PC-9 (cell line): ENCODE measurements around the gene TSG101. TPM values are rescaled to one million over a fixed set of nuclear protein-coding genes. Genes with fewer than 3 reads are reported as not detected.

Experiments
- BruUV-seq: library from RNA; stranded (reverse); fragments of 400-500 nt; replicated peaks from 2 replicates; lab custom pipeline; 2021; lab: Mats Ljungman, UMichigan
- CTCF ChIA-PET: fragments of 300-600 bp; sonication (Branson Sonifier 250); formaldehyde crosslinking; loops from one replicate; lab custom pipeline; 2022; ENCODE audit warnings: antibody characterized with exemption; lab: Charles Lee
- POLR2A ChIA-PET: fragments of 300-600 bp; sonication (Branson Sonifier 250); formaldehyde crosslinking; loops from one replicate; lab custom pipeline; 2022; ENCODE audit warnings: antibody characterized with exemption; ENCODE audit not compliant: unreplicated experiment; lab: Charles Lee
- DNase-seq, 2 experiments: peaks; one replicate each; pipeline versions ENCODE4 v3.0.0 to v3.0.0-alpha.2; 2015 to 2022; ENCODE audit warnings: mixed read lengths in 1 of 2
- H2AFZ ChIP-seq: fragments of 200-600 bp; sonication (generic); 2 replicates; pipeline ENCODE4 v1.8.1; 2017; ENCODE audit warnings: antibody characterized with exemption
- H3F3A ChIP-seq: fragments of 200-600 bp; sonication (generic); 2 replicates; pipeline ENCODE4 v1.8.1; 2017; ENCODE audit warnings: antibody characterized with exemption, mild to moderate bottlenecking, low read depth; ENCODE audit not compliant: insufficient read depth
- H3K27ac ChIP-seq: fragments of 200-600 bp; sonication (generic); 2 replicates; pipeline ENCODE4 v1.6.1; 2016; ENCODE audit warnings: mixed run types
- H3K27me3 ChIP-seq: fragments of 200-600 bp; sonication (generic); 2 replicates; pipeline ENCODE4 v1.6.1; 2016; ENCODE audit warnings: low read depth, mixed run types; ENCODE audit not compliant: insufficient read depth
- H3K36me3 ChIP-seq: fragments of 200-600 bp; sonication (generic); 2 replicates; pipeline ENCODE4 v1.6.1; 2016; ENCODE audit warnings: low read depth, mixed run types
- H3K4me1 ChIP-seq: fragments of 200-600 bp; sonication (generic); replicated peaks from 2 replicates; pipeline ENCODE4 v1.6.1; 2016; ENCODE audit warnings: mixed run types; ENCODE audit not compliant: insufficient read depth
- H3K4me2 ChIP-seq: fragments of 200-600 bp; sonication (generic); 2 replicates; pipeline ENCODE4 v1.6.1; 2017; ENCODE audit warnings: mixed run types
- H3K4me3 ChIP-seq: fragments of 200-600 bp; sonication (generic); 2 replicates; pipeline ENCODE4 v1.6.1; 2016; ENCODE audit warnings: mixed run types
- H3K79me2 ChIP-seq: fragments of 200-600 bp; sonication (generic); 2 replicates; pipeline ENCODE4 v1.6.1; 2017; ENCODE audit warnings: low read depth, mixed run types
- H3K9me2 ChIP-seq: fragments of 200-600 bp; sonication (generic); 2 replicates; pipeline ENCODE4 v1.8.1; 2017; ENCODE audit warnings: mild to moderate bottlenecking; ENCODE audit not compliant: insufficient read depth
- H3K9me3 ChIP-seq: fragments of 200-600 bp; sonication (generic); 2 replicates; pipeline ENCODE4 v1.8.1; 2016; ENCODE audit warnings: low read depth; ENCODE audit not compliant: insufficient read depth
- H4K20me1 ChIP-seq: fragments of 200-600 bp; sonication (generic); 2 replicates; pipeline ENCODE4 v1.8.1; 2017; ENCODE audit not compliant: insufficient read depth
- CTCF ChIP-seq: fragments of 200-600 bp; sonication (generic); conservative IDR thresholded peaks from 2 replicates; pipeline ENCODE4 v1.6.1; 2017; ENCODE audit warnings: mixed run types, antibody characterized with exemption, mild to moderate bottlenecking, moderate library complexity
- EZH2 ChIP-seq: fragments of 200-600 bp; sonication (generic); IDR thresholded peaks from 2 replicates; pipeline ENCODE4 v1.8.0; 2017; ENCODE audit warnings: antibody characterized with exemption, low read depth
- intact Hi-C: fragments of 100-400 bp; cut with micrococcal nuclease; formaldehyde crosslinking; loops from one replicate; pipeline ENCODE4 v1.10.0; 2022; ENCODE audit not compliant: unreplicated experiment
- total RNA-seq: library from RNA; stranded (reverse); gene quantifications from 2 replicates; pipeline ENCODE4 v1.2.3, GENCODE V29; 2021

Gene TSG101
- total RNA-seq, 1 experiment from 2014 or later: 97.1 TPM

- no peak overlapping the region for H3K4me2 ChIP-seq
- no peaks in the 10 kb centered on the region for H3K79me2 ChIP-seq
- 0 out of 2 replicates have a peak, but pooled peaks cover 3% of the 10 kb centered on the region for H3K9me2 ChIP-seq
- ChIA-PET POLR2A (interaction anchor here (0.7 kb wide), 1 partner anchor 88 kb away, joined by 4 read pairs; the partner anchor contains the start of gene TSG101), CTCF (no interaction called here)
- H3K4me1 ChIP-seq: no peaks in the 10 kb centered on the region
- H2AFZ ChIP-seq: no peak overlapping the region
- no TSS peak for BruUV-seq
- H3F3A ChIP-seq: no peaks in the 10 kb centered on the region
- H4K20me1 ChIP-seq: no peaks in the 10 kb centered on the region; the same call in 1 of the 2 replicates
- intact Hi-C loops: no loop called here
- DNase-seq: no peak
- H3K9me3 ChIP-seq: no peaks in the 10 kb centered on the region; the same call in 1 of the 2 replicates
- no peak overlapping the region for H3K4me3 ChIP-seq
- no peak for TF ChIP-seq EZH2
- TF ChIP-seq CTCF: no peak
- no peaks in the 10 kb centered on the region for H3K27me3 ChIP-seq
- no peak overlapping the region for H3K27ac ChIP-seq
- H3K36me3 ChIP-seq: no peaks in the 10 kb centered on the region
These were observed 88.1 kb downstream of the TSG101 start for GRCh38 chr11:18438691-18439090.

Other genes starting within 250 kb of the TSG101 start
- gene HPS5, start 204.8 kb downstream of the TSG101 start, total RNA-seq: 35.2 and 39.2 TPM in 2 replicates
- 72.9 and 89.1 TPM in 2 replicates for gene GTF2H1, start 204.4 kb downstream of the TSG101 start, total RNA-seq
- gene LDHA, start 132.4 kb downstream of the TSG101 start, total RNA-seq: 716 and 962 TPM in 2 replicates
- not detected in 2 replicates for gene LDHC, start 114.6 kb downstream of the TSG101 start, total RNA-seq
- gene LDHAL6A, start 71.1 kb downstream of the TSG101 start, total RNA-seq: not detected in 2 replicates
- gene UEVLD, start 61.8 kb upstream of the TSG101 start, total RNA-seq: 20.2 and 31.6 TPM in 2 replicates
- gene MISFA, start 72.8 kb upstream of the TSG101 start, total RNA-seq: 5.8 and 7.9 TPM in 2 replicates
- gene SPTY2D1, start 107.4 kb upstream of the TSG101 start, total RNA-seq: 22.3 and 23.7 TPM in 2 replicates
- 1.4 and 2.1 TPM in 2 replicates for gene TMEM86A, start 171.8 kb upstream of the TSG101 start, total RNA-seq
- gene IGSF22, start 199.2 kb upstream of the TSG101 start, total RNA-seq: 0.33 and 0.63 TPM in 2 replicates